Measurements from ENCODE around the gene CAMK2A.

GRCh38 chr5:150270541-150271295, 18.9 kb downstream of the CAMK2A start:
- TF ChIP-seq CTCF (IDR thresholded peaks at IDR 0.05) (no peak), ZFX (IDR thresholded peaks at IDR 0.05; ENCODE audit: borderline replicate concordance) (no peak)
